ENCODE results near the gene SHPK.

The SHPK gene

DNA sequence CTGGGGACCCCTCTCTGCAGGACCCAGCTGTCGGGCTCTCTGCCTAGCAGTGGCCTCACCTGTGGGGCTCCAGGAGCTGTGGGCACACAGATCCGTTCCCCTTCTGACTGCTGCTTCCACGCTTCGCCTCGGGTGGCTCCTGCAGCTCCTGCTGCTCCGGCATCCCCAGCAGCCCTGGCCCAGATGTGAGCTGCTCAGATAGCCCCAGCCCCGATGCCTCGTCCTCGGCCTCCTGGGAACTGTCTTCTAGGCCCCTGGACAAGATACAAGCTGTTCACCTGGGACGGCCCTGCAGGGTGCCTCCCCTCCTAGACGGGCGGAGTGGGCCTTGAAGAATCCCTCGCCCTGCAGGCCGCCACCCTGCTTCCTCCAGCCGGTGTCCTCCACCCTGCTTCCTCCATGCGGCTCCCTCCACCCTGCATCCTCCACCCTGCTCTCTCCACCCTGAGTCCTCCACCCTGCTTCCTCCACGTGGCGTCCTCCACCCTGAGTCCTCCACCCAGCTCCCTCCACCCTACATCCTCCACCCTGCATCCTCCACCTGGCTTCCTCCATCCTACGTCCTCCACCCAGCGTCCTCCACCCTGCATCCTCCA is 43.6 kb upstream of the SHPK start:
- no peak for DNase-seq (ENCODE audit: low read depth)
- TF ChIP-seq, protein P1, sequence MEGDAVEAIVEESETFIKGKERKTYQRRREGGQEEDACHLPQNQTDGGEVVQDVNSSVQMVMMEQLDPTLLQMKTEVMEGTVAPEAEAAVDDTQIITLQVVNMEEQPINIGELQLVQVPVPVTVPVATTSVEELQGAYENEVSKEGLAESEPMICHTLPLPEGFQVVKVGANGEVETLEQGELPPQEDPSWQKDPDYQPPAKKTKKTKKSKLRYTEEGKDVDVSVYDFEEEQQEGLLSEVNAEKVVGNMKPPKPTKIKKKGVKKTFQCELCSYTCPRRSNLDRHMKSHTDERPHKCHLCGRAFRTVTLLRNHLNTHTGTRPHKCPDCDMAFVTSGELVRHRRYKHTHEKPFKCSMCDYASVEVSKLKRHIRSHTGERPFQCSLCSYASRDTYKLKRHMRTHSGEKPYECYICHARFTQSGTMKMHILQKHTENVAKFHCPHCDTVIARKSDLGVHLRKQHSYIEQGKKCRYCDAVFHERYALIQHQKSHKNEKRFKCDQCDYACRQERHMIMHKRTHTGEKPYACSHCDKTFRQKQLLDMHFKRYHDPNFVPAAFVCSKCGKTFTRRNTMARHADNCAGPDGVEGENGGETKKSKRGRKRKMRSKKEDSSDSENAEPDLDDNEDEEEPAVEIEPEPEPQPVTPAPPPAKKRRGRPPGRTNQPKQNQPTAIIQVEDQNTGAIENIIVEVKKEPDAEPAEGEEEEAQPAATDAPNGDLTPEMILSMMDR (IDR thresholded peaks at IDR 0.05; ENCODE audit: insufficient read depth, low read depth, low read length, missing control alignments): no peak

DNA sequence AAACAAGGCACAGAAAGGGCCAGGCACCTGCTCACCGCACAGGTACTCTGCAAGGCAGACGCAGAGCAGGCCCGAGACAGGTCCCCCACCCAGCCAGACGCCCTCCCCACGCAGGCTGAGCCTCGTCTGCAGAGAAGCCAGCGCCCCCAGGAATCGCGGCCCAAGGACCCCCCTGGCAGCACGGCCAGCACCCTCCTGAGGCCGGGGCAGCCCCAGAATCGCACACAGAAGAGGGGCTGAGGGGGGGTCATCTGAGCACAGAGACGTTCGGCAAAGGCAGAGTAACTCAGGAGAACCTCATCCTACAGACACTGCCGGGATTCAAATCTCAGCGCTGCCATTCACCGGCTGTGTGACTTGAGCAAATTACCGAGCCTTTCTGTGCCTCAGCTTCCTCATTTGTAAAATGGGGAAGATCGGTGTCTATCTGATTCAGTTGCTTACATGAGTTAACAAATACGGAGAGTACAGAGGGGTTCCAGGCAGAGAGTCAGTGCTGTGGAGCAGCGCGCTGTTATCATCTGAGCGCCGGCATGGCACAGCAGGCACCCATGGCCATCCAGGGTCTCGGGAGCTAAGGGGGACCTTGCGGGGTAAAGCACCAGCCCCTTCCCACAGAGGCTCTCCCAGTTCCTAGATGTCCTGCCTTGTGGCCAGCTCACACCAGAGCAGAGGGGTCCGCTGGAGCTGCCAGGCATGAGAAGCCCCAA is 42.9 kb upstream of the SHPK start:
- TF ChIP-seq, protein P1 (IDR thresholded peaks at IDR 0.05; ENCODE audit: insufficient read depth, low read depth, low read length, missing control alignments): no peak
- DNase-seq (ENCODE audit: low read depth): no peak
- no peak overlapping the region for H3K4me3 ChIP-seq (ENCODE audit: low read length)

More for the DNA sequence above, 43.6 kb upstream of the SHPK start:
- no peak overlapping the region for H3K4me3 ChIP-seq (ENCODE audit: low read length)

DNA sequence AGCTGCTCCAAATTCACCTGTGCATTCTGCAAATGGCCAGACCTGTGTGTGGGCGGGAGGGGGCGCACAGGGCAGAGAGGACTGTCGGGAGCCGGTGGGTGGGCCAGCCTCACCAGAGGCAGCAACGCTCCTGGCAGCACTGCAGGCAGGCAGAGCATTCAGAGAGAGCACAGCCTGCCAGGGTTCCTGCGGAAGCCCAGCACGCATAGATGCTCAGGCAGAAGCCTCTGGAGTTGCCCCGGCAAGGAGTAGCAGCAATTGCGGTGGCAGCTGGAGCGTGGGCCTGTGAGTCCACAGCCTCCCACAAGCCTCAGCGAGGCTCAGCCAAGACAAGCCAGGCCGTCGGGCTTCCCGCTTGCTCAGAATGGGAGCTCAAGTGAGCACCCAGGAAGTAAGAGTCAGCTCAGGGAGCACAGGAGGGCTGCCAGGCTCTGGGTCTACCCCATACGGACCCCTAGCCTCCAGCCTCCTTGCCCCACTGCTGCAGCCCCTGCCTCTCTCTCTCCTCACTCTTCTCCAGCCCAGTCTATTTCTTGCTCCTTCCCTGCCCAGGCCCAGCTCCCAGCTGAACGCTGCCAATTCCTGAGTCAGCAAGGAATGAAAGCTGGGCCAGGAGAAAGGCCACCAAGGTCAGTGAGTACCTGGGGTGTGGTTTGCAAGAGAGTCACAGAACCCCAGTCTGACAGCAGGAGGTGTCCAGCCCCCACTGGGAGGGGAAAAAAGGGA is 42.2 kb upstream of the SHPK start:
- TF ChIP-seq, protein P1 (IDR thresholded peaks at IDR 0.05; ENCODE audit: insufficient read depth, low read depth, low read length, missing control alignments): no peak
- no peak for DNase-seq (ENCODE audit: low read depth)
- no peak overlapping the region for H3K4me3 ChIP-seq (ENCODE audit: low read length)

DNA sequence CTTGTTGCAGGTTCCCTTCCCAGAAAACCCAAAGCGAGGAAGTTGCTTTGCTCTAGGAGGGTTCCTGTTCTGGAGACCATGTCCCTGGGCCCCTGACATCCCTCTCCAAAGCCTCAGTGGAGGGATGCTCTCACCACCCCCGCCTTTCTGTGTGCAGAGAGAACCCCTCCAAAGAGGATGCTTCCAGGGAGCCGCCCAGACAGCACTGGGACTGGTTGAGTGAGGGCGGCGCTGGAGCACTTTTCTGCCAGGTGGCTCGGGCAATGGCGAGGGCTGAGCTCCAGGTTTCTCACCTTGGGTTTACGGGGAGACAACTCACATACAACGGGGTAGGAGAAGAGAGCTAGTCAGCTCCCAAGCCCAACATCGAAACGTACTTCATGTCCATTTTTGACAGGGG is 39.8 kb upstream of the SHPK start:
- no peak overlapping the region for H3K4me3 ChIP-seq (ENCODE audit: low read length)
- DNase-seq (ENCODE audit: low read depth): no peak
- TF ChIP-seq, protein P1 (IDR thresholded peaks at IDR 0.05; ENCODE audit: insufficient read depth, low read depth, low read length, missing control alignments): no peak

DNA sequence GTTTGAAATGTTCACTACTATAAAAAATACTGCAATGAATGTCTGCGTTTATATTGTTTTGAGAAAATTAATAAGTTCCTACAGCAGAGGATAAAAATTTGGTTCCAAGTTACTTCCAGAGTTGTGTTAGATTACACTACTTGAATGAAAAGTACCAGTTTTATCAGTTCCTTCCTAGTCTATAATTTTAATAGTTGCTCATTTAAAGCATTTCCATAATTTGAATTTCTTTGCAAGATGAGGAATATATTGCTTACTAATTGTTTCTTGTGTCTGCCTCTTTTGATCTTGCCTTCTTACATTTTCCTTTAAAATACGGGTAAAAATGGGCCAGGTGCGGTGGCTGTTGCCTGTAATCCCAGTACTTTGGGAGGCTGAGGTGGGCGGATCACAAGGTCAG is 36.5 kb upstream of the SHPK start:
- H3K4me3 ChIP-seq (ENCODE audit: low read length): no peak overlapping the region
- DNase-seq (ENCODE audit: low read depth): no peak
- TF ChIP-seq, protein P1 (IDR thresholded peaks at IDR 0.05; ENCODE audit: insufficient read depth, low read depth, low read length, missing control alignments): no peak

DNA sequence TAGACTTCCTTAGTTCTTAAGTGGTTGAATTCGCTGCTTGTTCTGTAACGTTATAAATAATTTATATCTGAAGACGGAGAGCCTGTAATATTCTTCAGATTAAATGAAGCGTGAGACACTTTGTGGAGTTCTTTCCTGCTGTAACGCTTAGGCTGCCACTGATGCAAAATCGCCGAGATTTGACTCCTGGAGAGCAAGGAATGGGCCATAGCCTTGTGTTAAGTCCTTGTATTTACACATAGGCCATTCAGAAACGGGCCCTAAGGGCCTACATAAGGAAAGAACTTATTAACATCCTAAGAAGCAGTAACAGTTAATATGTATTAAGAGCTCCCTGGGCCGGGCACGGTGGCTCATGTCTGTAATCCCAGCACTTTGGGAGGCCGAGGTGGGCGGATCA is 33.5 kb upstream of the SHPK start:
- TF ChIP-seq, protein P1 (IDR thresholded peaks at IDR 0.05; ENCODE audit: insufficient read depth, low read depth, low read length, missing control alignments): no peak
- peak overlapping the region; percentile 61 for H3K4me3 ChIP-seq (ENCODE audit: low read length)
- DNase-seq (ENCODE audit: low read depth): no peak
